ENCODE measurements around the gene IER3. TPM values are rescaled to one million over a fixed set of nuclear protein-coding genes. Genes with fewer than 3 reads are reported as not detected.

The IER3 gene
- total and polyA plus RNA-seq, 2 of the 13 experiments (the other 11 are each of a cell fraction or from before 2014, with no cell fraction given) = 51.1 to 131 TPM

- TF ChIP-seq ZNF607 (CRISPR knock-in tag; IDR thresholded peaks at IDR 0.05; ENCODE audit: borderline replicate concordance) (peak; percentile 53; the same call in 1 of the 2 replicates), STAT6 (CRISPR knock-in tag; IDR thresholded peaks at IDR 0.05; ENCODE audit: borderline replicate concordance) (peak; percentile 37; the same call in 1 of the 2 replicates), ZNF251 (CRISPR knock-in tag; IDR thresholded peaks at IDR 0.05) (no peak), ZNF20 (CRISPR knock-in tag; IDR thresholded peaks at IDR 0.05) (peak; percentile 84), MBD4 (IDR thresholded peaks at IDR 0.05; ENCODE audit: borderline replicate concordance, low read length) (peak; percentile 57; the same call in 1 of the 2 replicates), HOXA7 (CRISPR knock-in tag; IDR thresholded peaks at IDR 0.05) (no peak), ZFP37 (CRISPR knock-in tag; IDR thresholded peaks at IDR 0.05; ENCODE audit: borderline replicate concordance) (no peak), SP1 (IDR thresholded peaks at IDR 0.05) (no peak), SP1 (CRISPR knock-in tag; IDR thresholded peaks at IDR 0.05) (no peak), AGO1 (IDR thresholded peaks at IDR 0.05; ENCODE audit: low read depth, low read length, poor library complexity, severe bottlenecking) (no peak), SIN3A (IDR thresholded peaks at IDR 0.05; ENCODE audit: borderline replicate concordance, low read depth, low read length) (no peak), ZNF703 (CRISPR knock-in tag; IDR thresholded peaks at IDR 0.05; ENCODE audit: borderline replicate concordance) (no peak), ARNT (IDR thresholded peaks at IDR 0.05) (no peak), ZNF713 (CRISPR knock-in tag; IDR thresholded peaks at IDR 0.05) (no peak), ZNF10 (CRISPR knock-in tag; IDR thresholded peaks at IDR 0.05; ENCODE audit: borderline replicate concordance, low read depth) (no peak), ZNF574 (CRISPR knock-in tag; IDR thresholded peaks at IDR 0.05) (no peak), MEIS2 (CRISPR knock-in tag; IDR thresholded peaks at IDR 0.05) (no peak), ZNF281 (CRISPR knock-in tag; IDR thresholded peaks at IDR 0.05; ENCODE audit: borderline replicate concordance) (peak; percentile 60; the same call in 1 of the 2 replicates), NAIF1 (CRISPR knock-in tag; IDR thresholded peaks at IDR 0.05; ENCODE audit: borderline replicate concordance) (0 out of 2 replicates have a peak, but pooled peaks have one; percentile 16), NR2F6 (IDR thresholded peaks at IDR 0.05) (no peak), NR2F6 (CRISPR knock-in tag; IDR thresholded peaks at IDR 0.05) (no peak), SNAI1 (CRISPR knock-in tag; IDR thresholded peaks at IDR 0.05; ENCODE audit: borderline replicate concordance) (no peak), ESRRA (CRISPR knock-in tag; IDR thresholded peaks at IDR 0.05; ENCODE audit: low read depth) (no peak), ZC3H4 (CRISPR knock-in tag; IDR thresholded peaks at IDR 0.05; ENCODE audit: borderline replicate concordance) (peak; percentile 56; the same call in 1 of the 2 replicates)
These were observed 23.6 kb downstream of the IER3 start (continued) for GRCh38 chr6:30720738-30721197.
